ENCODE results near the gene GABBR1.
A peak's percentile ranks its signal among the peaks of the same experiment; 100 is the strongest.

GABBR1 gene

DNA sequence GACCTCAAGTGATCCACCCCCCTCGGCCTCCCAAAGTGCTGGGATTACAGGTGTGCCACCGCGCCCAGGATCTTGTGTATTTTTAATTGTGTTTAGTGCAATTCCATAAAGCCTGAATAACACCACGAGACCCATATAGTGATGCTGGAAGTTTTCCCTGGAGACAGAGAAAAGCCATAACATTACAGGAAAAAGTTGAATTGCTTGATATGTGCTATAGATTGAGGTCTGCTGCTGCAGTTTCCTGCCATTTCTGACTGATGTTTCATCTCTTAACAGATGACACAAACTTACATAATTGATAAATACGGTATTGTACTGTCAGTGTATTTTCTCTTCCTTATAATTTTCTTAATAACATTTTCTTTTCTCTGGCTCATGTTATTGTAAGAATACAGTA, 66.1 kb downstream of the GABBR1 start:
- DNase-seq (ENCODE audit: low read depth) = no peak

DNA sequence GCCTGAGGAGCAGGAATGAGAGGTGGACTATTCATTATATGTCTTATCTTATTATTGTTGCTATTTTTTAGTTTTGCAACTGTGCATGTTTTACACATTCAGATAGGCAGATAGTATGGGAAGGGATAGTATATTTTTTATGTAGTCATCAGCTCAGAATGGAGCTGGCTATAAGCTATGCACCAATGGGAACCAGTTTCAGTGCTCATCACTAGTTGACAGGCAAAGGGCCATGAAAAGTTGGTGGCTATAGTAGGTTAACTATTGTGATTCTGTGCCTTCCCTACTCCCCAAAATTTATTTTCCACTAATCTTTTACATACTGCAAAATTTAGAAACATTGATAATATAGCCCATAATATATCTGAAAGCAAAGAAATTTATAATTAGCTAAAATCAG, 68.1 kb downstream of the GABBR1 start:
- DNase-seq (ENCODE audit: low read depth) = no peak

GRCh38 chr6:29563435-29563965, 69.5 kb downstream of the GABBR1 start:
- no peak for DNase-seq (ENCODE audit: low read depth)

GRCh38 chr6:29561606-29562181, 71.3 kb downstream of the GABBR1 start:
- no peak for DNase-seq (ENCODE audit: low read depth)

DNA sequence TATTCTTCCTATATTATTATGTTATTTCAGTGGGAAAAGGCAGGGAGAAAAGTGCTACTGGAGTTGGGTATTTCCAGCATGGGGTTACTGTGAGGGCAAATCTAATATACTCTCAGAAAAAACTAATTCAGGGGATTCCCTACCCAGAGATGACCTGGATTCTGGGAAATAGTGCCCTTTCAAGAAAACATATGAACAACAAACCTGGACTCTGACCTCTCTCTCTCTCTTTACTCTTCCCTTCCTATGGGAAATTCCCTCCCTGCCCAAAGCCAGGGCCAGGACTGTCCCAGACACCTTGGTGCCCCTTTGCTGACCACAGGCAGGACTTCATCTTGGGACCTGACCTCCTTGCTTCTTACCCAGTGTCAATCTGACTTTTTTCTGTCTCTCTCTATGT, 71.9 kb downstream of the GABBR1 start:
- no peak for DNase-seq (ENCODE audit: low read depth)

GRCh38 chr6:29559524-29560287, 73.3 kb downstream of the GABBR1 start, which contains the start of gene UBD:
TSS of gene UBD (minus strand) at chr6:29559732. CDS start at chr6:29559701, 31 bp downstream.
- no peak for DNase-seq (ENCODE audit: low read depth)

GRCh38 chr6:29558439-29559079, 74.4 kb downstream of the GABBR1 start:
- no peak for DNase-seq (ENCODE audit: low read depth)

GRCh38 chr6:29557320-29557719, 75.7 kb downstream of the GABBR1 start:
- DNase-seq (ENCODE audit: low read depth) = no peak

- DNase-seq (ENCODE audit: low read depth) = no peak
Observed at GRCh38 chr6:29554764-29555163, 78.2 kb downstream of the GABBR1 start.

GRCh38 chr6:29553268-29554057, 79.5 kb downstream of the GABBR1 start:
- DNase-seq (ENCODE audit: low read depth) = peak; percentile 25

- no peak for DNase-seq (ENCODE audit: low read depth)
Observed at GRCh38 chr6:29552512-29553051, 80.4 kb downstream of the GABBR1 start.

- no peak for DNase-seq (ENCODE audit: low read depth)
Observed at GRCh38 chr6:29547573-29547972, 85.4 kb downstream of the GABBR1 start.

DNA sequence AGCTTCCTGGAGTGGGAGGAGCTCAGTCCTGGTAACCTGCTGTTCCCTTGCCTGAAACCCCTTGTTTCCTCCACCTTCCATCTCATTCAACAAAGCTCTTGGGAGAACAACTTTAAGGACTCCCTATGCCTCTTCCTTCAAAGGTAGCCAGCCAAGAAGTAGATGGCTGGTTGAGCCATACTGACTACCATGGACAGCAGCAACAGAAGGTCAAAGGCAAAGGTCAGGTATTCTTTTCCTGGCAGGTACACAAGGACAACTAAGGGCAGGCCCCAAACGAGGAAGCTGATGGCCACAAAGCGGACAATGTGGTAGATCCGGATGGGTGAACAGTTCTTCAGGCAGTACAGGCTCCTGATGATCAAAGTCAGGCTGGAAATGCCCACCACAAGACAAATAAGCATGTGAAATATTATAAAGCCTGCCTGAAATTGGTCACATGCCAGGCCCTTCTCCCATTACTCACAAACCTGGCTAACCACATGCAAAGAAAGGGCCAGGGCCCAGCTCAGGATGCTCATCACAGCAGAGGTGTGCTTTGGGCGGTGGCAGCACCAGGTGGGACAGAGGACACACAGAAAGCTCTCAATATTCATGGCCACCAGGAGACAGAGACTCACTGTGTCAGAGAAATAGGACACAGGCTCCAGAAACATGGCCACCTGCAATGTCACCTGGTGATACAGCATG, 95.1 kb downstream of the GABBR1 start:
- DNase-seq (ENCODE audit: low read depth) = no peak

DNA sequence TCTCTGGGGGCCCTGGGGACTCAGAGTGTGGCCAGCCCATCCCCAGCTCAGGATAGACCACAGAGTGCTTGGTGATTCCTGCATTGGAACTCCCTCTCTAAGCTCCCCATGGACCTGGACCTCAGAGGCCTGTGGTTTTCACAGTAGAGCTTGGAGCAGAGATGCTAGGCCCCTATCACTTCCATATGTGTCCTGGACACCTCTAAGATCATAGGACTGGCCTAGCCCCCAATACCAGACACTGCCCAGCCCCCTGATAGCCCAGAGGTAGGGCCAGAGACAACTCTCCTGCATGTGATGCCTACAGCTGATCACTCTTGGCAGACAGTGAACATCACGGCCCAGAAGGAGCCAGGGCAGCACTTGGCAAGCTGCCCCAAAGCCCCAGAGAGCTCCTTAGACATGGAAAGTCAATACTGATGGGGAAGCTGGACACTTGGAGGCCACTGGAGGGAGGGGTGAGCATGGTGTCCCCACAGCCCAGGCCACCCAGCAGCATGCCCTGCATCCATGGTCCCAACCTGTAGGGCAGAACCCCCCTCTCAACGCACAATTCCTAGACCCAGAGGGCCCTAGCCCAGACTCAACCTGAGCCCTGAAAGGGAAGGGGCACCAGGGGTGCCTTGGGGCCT, 100.5 kb downstream of the GABBR1 start:
- no peak for DNase-seq (ENCODE audit: low read depth)

DNA sequence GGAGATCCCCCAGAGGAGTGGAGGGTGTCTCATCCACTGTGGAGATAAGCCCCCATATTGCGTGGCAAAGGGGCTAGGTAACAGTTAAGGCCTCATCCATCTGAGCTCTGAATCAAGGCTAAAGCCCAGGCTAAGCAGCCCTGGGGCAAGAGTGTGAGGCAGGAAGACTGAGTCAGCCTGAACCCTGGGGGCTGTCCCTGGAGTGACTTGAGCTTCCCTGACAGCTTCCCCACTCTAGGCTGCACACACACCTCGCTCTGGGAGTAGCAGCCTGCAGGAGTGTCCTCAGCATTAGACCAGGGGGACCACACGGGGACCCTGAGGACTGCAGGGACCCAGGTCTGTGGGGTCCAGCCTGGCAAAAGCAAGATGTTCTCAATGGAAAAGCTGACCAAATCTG, 101.3 kb downstream of the GABBR1 start:
- DNase-seq (ENCODE audit: low read depth) = peak; percentile 19

DNA sequence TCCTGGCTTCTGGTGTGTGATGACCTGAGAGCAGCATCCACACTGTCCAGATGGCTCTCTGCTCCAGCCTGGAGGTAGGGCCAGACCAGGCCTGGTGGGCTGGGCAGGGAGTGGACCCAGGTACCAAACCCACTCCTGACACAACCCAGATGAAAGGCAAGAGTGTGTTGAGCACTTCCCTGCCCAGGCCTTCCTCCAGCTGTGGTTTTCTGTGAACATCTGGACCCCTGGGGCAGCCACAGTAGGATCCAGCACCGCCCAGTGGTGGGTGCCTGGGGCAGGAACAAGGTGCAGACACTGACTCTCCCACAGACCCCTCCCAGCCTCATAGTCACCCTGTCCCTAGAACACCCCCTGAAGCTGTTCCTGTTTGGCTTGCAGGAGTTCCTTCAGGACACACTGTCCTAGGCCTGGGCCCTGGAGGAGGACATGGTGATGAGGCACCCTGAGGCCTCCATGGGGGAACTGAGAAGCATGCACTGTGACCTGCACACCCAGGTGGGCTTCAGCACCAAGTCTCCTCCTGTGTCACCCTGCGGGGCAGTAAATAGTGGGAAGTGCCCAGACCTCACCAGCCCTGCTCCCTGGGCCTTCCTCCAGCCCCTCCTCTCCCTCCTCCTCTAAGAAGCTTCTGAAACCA, 102.2 kb downstream of the GABBR1 start:
- DNase-seq (ENCODE audit: low read depth) = no peak

GRCh38 chr6:29529956-29530355, 103.0 kb downstream of the GABBR1 start:
- no peak for DNase-seq (ENCODE audit: low read depth)

GRCh38 chr6:29528988-29529560, 103.9 kb downstream of the GABBR1 start:
- no peak for DNase-seq (ENCODE audit: low read depth)

GRCh38 chr6:29528300-29528931, 104.6 kb downstream of the GABBR1 start:
- no peak for DNase-seq (ENCODE audit: low read depth)

Measured in activated T-cell treated with anti-CD3 and anti-CD28 coated beads for 48 hours (primary cell).